Body of pancreas (tissue), 4 donors: ENCODE measurements around the gene VCAM1. TPM values are rescaled to one million over a fixed set of nuclear protein-coding genes. Genes with fewer than 3 reads are reported as not detected.

Experiments used
- ATAC-seq: fragments of 150-250 bp; one replicate; pipeline ENCODE4 v1.9.1; 2016
- DNase-seq, 4 donors: peaks; one replicate each; pipeline ENCODE4 v3.0.0-alpha.2; 2019
- H3K27ac ChIP-seq, 4 donors: fragments of 200-600 bp; sonication (generic); 1 replicate in 3 of 4; 2 replicates in 1 of 4; pipeline versions ENCODE4 v1.5.1 to v1.6.1; 2016 to 2019; ENCODE audit warnings: mild to moderate bottlenecking in 1 of 4, mixed read lengths in 1 of 4, moderate library complexity in 1 of 4
- H3K27me3 ChIP-seq, 2 donors: fragments of 200-600 bp; sonication (generic); one replicate each; pipeline ENCODE4 v1.6.0; 2016; ENCODE audit warnings: mild to moderate bottlenecking in 1 of 2
- H3K36me3 ChIP-seq, 2 donors: fragments of 200-600 bp; sonication (generic); replicated peaks in 1 of 2; 2 replicates each; pipeline ENCODE4 v1.5.1; 2016; ENCODE audit warnings: low read depth in 2 of 2; ENCODE audit not compliant: insufficient read depth in 1 of 2
- H3K4me1 ChIP-seq: fragments of 200-600 bp; sonication (generic); one replicate; pipeline ENCODE4 v1.6.0; 2016
- H3K4me3 ChIP-seq, 2 donors: fragments of 200-600 bp; sonication (generic); 1 replicate in 1 of 2; 2 replicates in 1 of 2; pipeline ENCODE4 v1.5.1; 2016 to 2019
- H3K9me3 ChIP-seq, 3 donors: fragments of 200-600 bp; sonication (generic); 1 replicate in 2 of 3; 2 replicates in 1 of 3; pipeline ENCODE4 v1.5.1; 2016
- CTCF ChIP-seq, 7 experiments: fragments of 450-650 bp in 4 of 7; fragments of 200-600 bp in 3 of 7; sonication (generic) in 3 of 7; IDR thresholded peaks; one replicate each; pipeline ENCODE4 v1.5.1; 2016 to 2019; ENCODE audit warnings: antibody characterized with exemption in 7 of 7
- POLR2A ChIP-seq, 3 donors: fragments of 450-650 bp; IDR thresholded peaks; one replicate each; pipeline ENCODE4 v1.6.1; 2016; ENCODE audit warnings: antibody characterized with exemption in 3 of 3, mild to moderate bottlenecking in 2 of 3
- WGBS, 2 donors: methylation state at CpG; one replicate each; pipeline ENCODE4 v1.1.5; 2017; 5-methylcytosine and 5-hydroxymethylcytosine counted together
- intact Hi-C: fragments of 100-400 bp; cut with DNase I; formaldehyde crosslinking; loops from one replicate; pipeline ENCODE4 v1.15.1; 2023
- total RNA-seq, 2 donors: library from RNA; depleted of rRNA; stranded (reverse); fragments of >200 nt; gene quantifications; one replicate each; pipeline ENCODE4 v1.1.0, GENCODE V29; 2016

VCAM1 gene
- total RNA-seq, 2 donors from 2014 or later, result 9.6 to 22.4 TPM

- TF ChIP-seq CTCF (IDR thresholded peaks at IDR 0.05), result no peak
- no peak for TF ChIP-seq POLR2A (IDR thresholded peaks at IDR 0.05)
- intact Hi-C loops, result no loop called here
- no peaks in the 10 kb centered on the region for H3K27me3 ChIP-seq
Observed at GRCh38 chr1:100757946-100758345, 38.4 kb downstream of the VCAM1 start.

GRCh38 chr1:100759188-100759587, 39.6 kb downstream of the VCAM1 start:
- no peaks in the 10 kb centered on the region for H3K27me3 ChIP-seq
- DNase-seq (no peak), ATAC-seq (no peak)
- 45 to 56% methylated on average over 3 of the region's 3 CpGs for WGBS, 2 donors
- H3K4me3 ChIP-seq, result no peak overlapping the region
- no peaks in the 10 kb centered on the region for H3K36me3 ChIP-seq
- intact Hi-C loops, result no loop called here
- no peak for TF ChIP-seq CTCF (IDR thresholded peaks at IDR 0.05)
- no peak for TF ChIP-seq POLR2A (IDR thresholded peaks at IDR 0.05)
- no peak overlapping the region for H3K27ac ChIP-seq
- no peaks in the 10 kb centered on the region for H3K9me3 ChIP-seq
- no peaks in the 10 kb centered on the region for H3K4me1 ChIP-seq

More at GRCh38 chr1:100757946-100758345, 38.4 kb downstream of the VCAM1 start:
- Histone ChIP-seq H3K27ac (no peak overlapping the region), H3K4me1 (no peaks in the 10 kb centered on the region), H3K36me3 (no peaks in the 10 kb centered on the region), H3K4me3 (no peak overlapping the region), H3K9me3 (no peaks in the 10 kb centered on the region)
- 62 to 68% methylated on average over 4 of the region's 4 CpGs for WGBS, 2 donors
- no peak for DNase-seq
- ATAC-seq, result no peak

- no peaks in the 10 kb centered on the region for H3K4me1 ChIP-seq
- DNase-seq (no peak), ATAC-seq (no peak)
- H3K27ac ChIP-seq, result no peak overlapping the region
- no peaks in the 10 kb centered on the region for H3K27me3 ChIP-seq
- TF ChIP-seq POLR2A (IDR thresholded peaks at IDR 0.05) (no peak), CTCF (IDR thresholded peaks at IDR 0.05) (no peak)
- intact Hi-C loops, result no loop called here
- no peak overlapping the region for H3K4me3 ChIP-seq
- no peaks in the 10 kb centered on the region for H3K9me3 ChIP-seq
- H3K36me3 ChIP-seq, result no peaks in the 10 kb centered on the region
Observed at GRCh38 chr1:100760511-100760910, 41.0 kb downstream of the VCAM1 start.

GRCh38 chr1:100762461-100762860, 42.9 kb downstream of the VCAM1 start:
- Histone ChIP-seq H3K36me3 (no peaks in the 10 kb centered on the region), H3K27ac (no peak overlapping the region), H3K27me3 (no peaks in the 10 kb centered on the region), H3K4me3 (no peak overlapping the region), H3K9me3 (no peaks in the 10 kb centered on the region), H3K4me1 (no peaks in the 10 kb centered on the region)
- ATAC-seq, result no peak
- WGBS, 2 donors, result 87 to 88% methylated on average over 2 of the region's 2 CpGs
- intact Hi-C loops, result no loop called here
- no peak for DNase-seq
- TF ChIP-seq POLR2A (IDR thresholded peaks at IDR 0.05), result no peak
- no peak for TF ChIP-seq CTCF (IDR thresholded peaks at IDR 0.05)

GRCh38 chr1:100767176-100767890, 47.8 kb downstream of the VCAM1 start:
- H3K36me3 ChIP-seq, result no peaks in the 10 kb centered on the region
- H3K27ac ChIP-seq, result no peak overlapping the region
- no peak for DNase-seq
- H3K9me3 ChIP-seq, result no peaks in the 10 kb centered on the region
- no peaks in the 10 kb centered on the region for H3K27me3 ChIP-seq
- ATAC-seq, result no peak
- no peaks in the 10 kb centered on the region for H3K4me1 ChIP-seq
- TF ChIP-seq POLR2A (IDR thresholded peaks at IDR 0.05) (no peak), CTCF (IDR thresholded peaks at IDR 0.05) (no peak)
- intact Hi-C loops, result no loop called here
- no peak overlapping the region for H3K4me3 ChIP-seq
